Transverse colon (tissue), 4 donors: ENCODE results near the gene LIN52. TPM values are rescaled to one million over a fixed set of nuclear protein-coding genes. Genes with fewer than 3 reads are reported as not detected.

Experiments
- DNase-seq: peaks from one replicate; pipeline ENCODE4 v3.0.0-alpha.2; 2019
- H3K27ac ChIP-seq, 4 donors: fragments of 200-600 bp; sonication (generic); 2 replicates each; pipeline ENCODE4 v1.5.1; 2016 to 2018; ENCODE audit warnings: inconsistent platforms in 4 of 4
- H3K27me3 ChIP-seq: fragments of 200-600 bp; sonication (generic); 2 replicates; pipeline ENCODE4 v1.5.1; 2017; ENCODE audit warnings: inconsistent platforms
- H3K36me3 ChIP-seq, 4 donors: fragments of 200-600 bp; sonication (generic); 2 replicates each; pipeline ENCODE4 v1.5.1; 2017 to 2019; ENCODE audit warnings: inconsistent platforms in 4 of 4
- H3K4me1 ChIP-seq, 4 donors: fragments of 200-600 bp; sonication (generic); 2 replicates each; pipeline ENCODE4 v1.5.1; 2017 to 2020; ENCODE audit warnings: inconsistent platforms in 4 of 4
- H3K4me3 ChIP-seq, 4 donors: fragments of 200-600 bp; sonication (generic); 1 replicate in 1 of 4; 2 replicates in 3 of 4; pipeline versions ENCODE4 v1.5.1 to v1.6.1; 2017 to 2019; ENCODE audit warnings: inconsistent platforms in 4 of 4
- H3K9me3 ChIP-seq, 2 donors: fragments of 200-600 bp; sonication (generic); 2 replicates each; pipeline ENCODE4 v1.5.1; 2017 to 2019; ENCODE audit warnings: inconsistent platforms in 2 of 2
- CTCF ChIP-seq, 5 experiments: fragments of 200-600 bp in 3 of 5; fragments of 450-650 bp in 2 of 5; sonication (generic) in 3 of 5; IDR thresholded peaks; 1 replicate in 2 of 5; 2 replicates in 3 of 5; pipeline ENCODE4 v1.5.1; 2016 to 2017; ENCODE audit warnings: antibody characterized with exemption in 5 of 5, inconsistent platforms in 3 of 5, mild to moderate bottlenecking in 2 of 5, moderate library complexity in 1 of 5
- EP300 ChIP-seq: sonication (generic); formaldehyde crosslinking; IDR thresholded peaks from one replicate; pipeline ENCODE4 v1.6.1; 2017; ENCODE audit warnings: antibody characterized with exemption, low read depth
- POLR2A ChIP-seq: fragments of 450-650 bp; IDR thresholded peaks from one replicate; pipeline ENCODE4 v1.6.1; 2016; ENCODE audit warnings: antibody characterized with exemption, mild to moderate bottlenecking, moderate library complexity
- POLR2AphosphoS5 ChIP-seq, 3 donors: sonication (generic); formaldehyde crosslinking; IDR thresholded peaks; one replicate each; pipeline ENCODE4 v1.6.1; 2016; ENCODE audit warnings: antibody characterized with exemption in 3 of 3
- WGBS, 2 donors: methylation state at CpG; one replicate each; pipeline ENCODE4 v1.1.5; 2018; ENCODE audit warnings: low coverage in 1 of 2; 5-methylcytosine and 5-hydroxymethylcytosine counted together
- in situ Hi-C, 4 donors: fragments of 200-750 bp; cut with MboI; loops; one replicate each; pipeline versions ENCODE4 v1.15.0 to v1.15.1; 2017; ENCODE audit warnings: low sequenced_read_pairs in 3 of 4, low pct_ligation_motif_present in 1 of 4, low pct_unique_long_range_greater_than_20kb in 1 of 4
- intact Hi-C: fragments of 100-400 bp; cut with DNase I; formaldehyde crosslinking; loops from one replicate; pipeline ENCODE4 v1.15.1; 2023; ENCODE audit warnings: low total_unique reads
- total RNA-seq, 4 donors: library from RNA; depleted of rRNA; stranded (reverse); fragments of >200 nt; gene quantifications; one replicate each; pipeline ENCODE4 v1.1.0, GENCODE V29; 2016

The LIN52 gene
- total RNA-seq, 4 donors from 2014 or later = 1.1 to 5.4 (median 4.6) TPM

- H3K36me3 ChIP-seq = no peaks in the 10 kb centered on the region
- H3K9me3 ChIP-seq = no peaks in the 10 kb centered on the region
- intact Hi-C loops (no loop called here), in situ Hi-C loops (no loop called here)
- H3K27me3 ChIP-seq = no peaks in the 10 kb centered on the region
- no peak for DNase-seq
- TF ChIP-seq CTCF (IDR thresholded peaks at IDR 0.05) (no peak), POLR2AphosphoS5 (IDR thresholded peaks at IDR 0.05) (no peak), EP300 (no peak), POLR2A (no peak)
- peak overlapping the region; percentile 66 to 98 (median 86) for H3K4me3 ChIP-seq
- peaks cover 4 to 25% (median 18%) of the 10 kb centered on the region in 4 donors for H3K4me1 ChIP-seq
- WGBS, 2 donors = 0 to 1% methylated on average over 10 to 26 of the region's 26 CpGs
- H3K27ac ChIP-seq = peak overlapping the region; percentile 82 to 92 (median 88)
These were observed 386 bp downstream of the LIN52 start for GRCh38 chr14:74085047-74085637.

GRCh38 chr14:74085828-74086227 is 1.1 kb downstream of the LIN52 start:
- no peak for DNase-seq
- TF ChIP-seq EP300 = no peak
- no peak for TF ChIP-seq POLR2AphosphoS5 (IDR thresholded peaks at IDR 0.05)
- no peak for TF ChIP-seq CTCF (IDR thresholded peaks at IDR 0.05)
- TF ChIP-seq POLR2A = no peak
- Histone ChIP-seq H3K27ac (no peak overlapping the region), H3K4me1 (peaks cover 4 to 25% (median 18%) of the 10 kb centered on the region in 4 donors), H3K4me3 (peak overlapping the region in 2 of 4 donors; percentile 66 to 98), H3K9me3 (no peaks in the 10 kb centered on the region), H3K27me3 (no peaks in the 10 kb centered on the region), H3K36me3 (no peaks in the 10 kb centered on the region)
- in situ Hi-C loops = no loop called here
- intact Hi-C loops = no loop called here
- WGBS, 2 donors = 81 to 85% methylated on average over 1 of the region's 1 CpG

- Histone ChIP-seq H3K36me3 (peaks cover 0 to 5% (median 0%) of the 10 kb centered on the region in 4 donors), H3K4me1 (peaks cover 4 to 16% (median 9%) of the 10 kb centered on the region in 4 donors), H3K4me3 (no peak overlapping the region), H3K9me3 (no peaks in the 10 kb centered on the region), H3K27me3 (no peaks in the 10 kb centered on the region), H3K27ac (no peak overlapping the region)
- intact Hi-C loops = no loop called here
- 69 to 80% methylated on average over 5 to 8 of the region's 8 CpGs for WGBS, 2 donors
- in situ Hi-C loops = no loop called here
- no peak for TF ChIP-seq POLR2AphosphoS5 (IDR thresholded peaks at IDR 0.05)
- no peak for TF ChIP-seq EP300
- no peak for TF ChIP-seq CTCF (IDR thresholded peaks at IDR 0.05)
- TF ChIP-seq POLR2A = no peak
- DNase-seq = no peak
These were observed 4.7 kb downstream of the LIN52 start for GRCh38 chr14:74089251-74090020.

- H3K4me3 ChIP-seq = no peak overlapping the region
- no peak overlapping the region for H3K27ac ChIP-seq
- H3K27me3 ChIP-seq = no peaks in the 10 kb centered on the region
- no peaks in the 10 kb centered on the region for H3K4me1 ChIP-seq
- no peaks in the 10 kb centered on the region for H3K9me3 ChIP-seq
- intact Hi-C loops = no loop called here
- TF ChIP-seq CTCF (IDR thresholded peaks at IDR 0.05) (no peak), EP300 (no peak), POLR2AphosphoS5 (IDR thresholded peaks at IDR 0.05) (no peak), POLR2A (no peak)
- in situ Hi-C loops = loop anchor here in 2 of 4 donors (5.0 to 10.0 kb wide), 2 partner anchors 147 to 149 kb away; no protein-coding TSS in a partner anchor
- DNase-seq = no peak
- H3K36me3 ChIP-seq = peaks cover 0 to 7% (median 1%) of the 10 kb centered on the region in 4 donors
- WGBS, 2 donors = 92 to 95% methylated on average over 2 of the region's 2 CpGs
These were observed 20.6 kb downstream of the LIN52 start for GRCh38 chr14:74105381-74105780.
